Erythroblast (primary cell): Measurements from ENCODE around the gene EPB41L2.

Experiments
- GATA1 ChIP-seq: IDR thresholded peaks from 2 replicates; pipeline ENCODE4 v1.6.1; 2011; ENCODE audit warnings: low read depth, mild to moderate bottlenecking, control low read depth, low read length, moderate library complexity
- POLR2A ChIP-seq: IDR thresholded peaks from 2 replicates; pipeline ENCODE4 v1.6.1; 2011; ENCODE audit warnings: mild to moderate bottlenecking, low read length

DNA sequence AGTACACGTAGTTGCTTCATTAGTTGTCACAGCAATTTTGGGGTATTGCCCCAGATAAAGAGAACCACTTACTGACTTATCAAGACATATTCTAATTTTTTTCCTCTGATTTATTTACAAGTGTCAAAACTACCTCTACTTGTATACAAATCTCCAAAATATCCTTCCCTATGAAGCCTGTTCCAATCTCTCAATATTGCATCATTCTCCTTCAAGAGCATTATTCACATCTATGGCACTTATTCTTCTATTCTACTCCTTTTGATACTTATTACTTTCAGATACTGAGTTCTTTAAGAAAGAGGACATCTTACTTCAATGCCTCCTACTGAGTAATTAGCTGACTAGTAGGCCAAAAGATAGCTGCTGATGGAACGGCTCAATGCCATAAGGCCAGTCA, 130.6 kb downstream of the EPB41L2 start:
- TF ChIP-seq POLR2A (no peak), GATA1 (no peak)
